C4-2B (cell line): ENCODE measurements around the gene ATP2B2.

Experiments
- ZFX ChIP-seq: fragments of 450-650 bp; IDR thresholded peaks from 2 replicates; pipeline ENCODE4 v1.6.1; 2017
- TF ChIP-seq, protein P1 (sequence below): fragments of 450-650 bp; conservative IDR thresholded peaks from 2 replicates; pipeline ENCODE4 v1.5.1; 2017; ENCODE audit warnings: mild to moderate bottlenecking

- TF ChIP-seq, protein P1, sequence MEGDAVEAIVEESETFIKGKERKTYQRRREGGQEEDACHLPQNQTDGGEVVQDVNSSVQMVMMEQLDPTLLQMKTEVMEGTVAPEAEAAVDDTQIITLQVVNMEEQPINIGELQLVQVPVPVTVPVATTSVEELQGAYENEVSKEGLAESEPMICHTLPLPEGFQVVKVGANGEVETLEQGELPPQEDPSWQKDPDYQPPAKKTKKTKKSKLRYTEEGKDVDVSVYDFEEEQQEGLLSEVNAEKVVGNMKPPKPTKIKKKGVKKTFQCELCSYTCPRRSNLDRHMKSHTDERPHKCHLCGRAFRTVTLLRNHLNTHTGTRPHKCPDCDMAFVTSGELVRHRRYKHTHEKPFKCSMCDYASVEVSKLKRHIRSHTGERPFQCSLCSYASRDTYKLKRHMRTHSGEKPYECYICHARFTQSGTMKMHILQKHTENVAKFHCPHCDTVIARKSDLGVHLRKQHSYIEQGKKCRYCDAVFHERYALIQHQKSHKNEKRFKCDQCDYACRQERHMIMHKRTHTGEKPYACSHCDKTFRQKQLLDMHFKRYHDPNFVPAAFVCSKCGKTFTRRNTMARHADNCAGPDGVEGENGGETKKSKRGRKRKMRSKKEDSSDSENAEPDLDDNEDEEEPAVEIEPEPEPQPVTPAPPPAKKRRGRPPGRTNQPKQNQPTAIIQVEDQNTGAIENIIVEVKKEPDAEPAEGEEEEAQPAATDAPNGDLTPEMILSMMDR: no peak
- no peak for TF ChIP-seq ZFX
These were observed 48.8 kb upstream of the ATP2B2 start for GRCh38 chr3:10554236-10554611.
